ENCODE data around the gene EDN2. TPM values are rescaled to one million over a fixed set of nuclear protein-coding genes. Genes with fewer than 3 reads are reported as not detected.
A peak's percentile ranks its signal among the peaks of the same experiment; 100 is the strongest.

EDN2 gene
- total RNA-seq, 1 experiment from 2014 or later = 0.24 TPM

- no peak overlapping the region for H3K23ac ChIP-seq (ENCODE audit: insufficient read length, low read depth, low read length)
- no peaks in the 10 kb centered on the region for H4K20me1 ChIP-seq (ENCODE audit: control insufficient read depth, insufficient read depth, insufficient read length)
- no peak overlapping the region for H4K8ac ChIP-seq (replicated peaks; ENCODE audit: insufficient read length, low read depth, low read length)
- H3K27ac ChIP-seq (ENCODE audit: insufficient read length, low read depth, low read length) = no peak overlapping the region
- no peak overlapping the region for H3K18ac ChIP-seq (ENCODE audit: insufficient read length, low read depth, low read length)
- H3K27me3 ChIP-seq (ENCODE audit: insufficient read depth, low read length) = no peaks in the 10 kb centered on the region
- no peaks in the 10 kb centered on the region for H3K79me2 ChIP-seq (ENCODE audit: insufficient read depth, low read length)
- DNase-seq = no peak
- TF ChIP-seq CTCF (conservative IDR thresholded peaks at IDR 0.05) = no peak
- H2AK5ac ChIP-seq (ENCODE audit: insufficient read length, low read length) = no peak overlapping the region
- H2BK20ac ChIP-seq (ENCODE audit: low read depth, low read length, poor library complexity, severe bottlenecking) = no peak overlapping the region
- no peak overlapping the region for H2BK120ac ChIP-seq (ENCODE audit: low read depth, low read length, poor library complexity, severe bottlenecking)
- no peak overlapping the region for H4K5ac ChIP-seq (ENCODE audit: insufficient read length, low read depth, low read length)
- H3K79me1 ChIP-seq (ENCODE audit: insufficient read depth, low read depth, low read length, poor library complexity, severe bottlenecking) = no peaks in the 10 kb centered on the region
- Mint-ChIP-seq H3K36me3 (ENCODE audit: insufficient read depth in 1 of 3, low read depth in 3 of 3) (no peaks in the 10 kb centered on the region), H3K4me3 (no peak overlapping the region), H3K4me1 (peaks cover 30 to 41% of the 10 kb centered on the region in 2 experiments), H3K9me3 (no peaks in the 10 kb centered on the region), H3K27ac (peak overlapping the region in 1 of 3 experiments; percentile 53; a peak in 1 of 7 replicates), H3K27me3 (ENCODE audit: low read depth) (peaks cover 21% of the 10 kb centered on the region)
- no peak overlapping the region for H2BK12ac ChIP-seq (ENCODE audit: insufficient read length, low read depth, low read length)
- no peak overlapping the region for H3T11ph ChIP-seq (ENCODE audit: low read length)
- H3K9ac ChIP-seq (ENCODE audit: extremely low read depth, insufficient read length, low read length) = no peak overlapping the region
- no peak overlapping the region for H2BK15ac ChIP-seq (ENCODE audit: low read depth, low read length)
- WGBS (ENCODE audit: extremely low coverage, insufficient read length, low lambda C conversion rate) = no CpG with 5 or more reads among the region's 6 CpGs
- no peak overlapping the region for H3K14ac ChIP-seq (ENCODE audit: insufficient read depth, low read length)
- no peak overlapping the region for H3K4ac ChIP-seq (ENCODE audit: low read depth, low read length)
- no peaks in the 10 kb centered on the region for H3K4me1 ChIP-seq (ENCODE audit: insufficient read depth, low read length)
- H3K9me3 ChIP-seq (ENCODE audit: control insufficient read depth, low read depth, low read length) = no peaks in the 10 kb centered on the region
- no peak overlapping the region for H4K91ac ChIP-seq (ENCODE audit: insufficient read length, low read depth, low read length)
- no peak overlapping the region for H3K56ac ChIP-seq (ENCODE audit: insufficient read length, low read depth, low read length)
- H3K4me2 ChIP-seq (ENCODE audit: insufficient read depth, insufficient read length, low read length) = no peak overlapping the region
- no peak overlapping the region for H2AFZ ChIP-seq (ENCODE audit: low read length)
- H3K23me2 ChIP-seq (ENCODE audit: insufficient read length, low read depth, low read length, poor library complexity, severe bottlenecking) = no peaks in the 10 kb centered on the region
- H2BK5ac ChIP-seq (ENCODE audit: insufficient read length, low read length) = no peak overlapping the region
These were observed 49.6 kb downstream of the EDN2 start for GRCh38 chr1:41434748-41435449.

Measured in H9 (cell line).